Liver (tissue), 9 donors: ENCODE data around the gene DUSP8. TPM values are rescaled to one million over a fixed set of nuclear protein-coding genes. Genes with fewer than 3 reads are reported as not detected.
A peak's percentile ranks its signal among the peaks of the same experiment; 100 is the strongest.

Experiments used
- DNase-seq: peaks from one replicate; pipeline ENCODE4 v3.0.0-alpha.2; 2017; ENCODE audit warnings: low spot score
- H3K27ac ChIP-seq, 2 donors: one replicate each; pipeline ENCODE4 v1.7.0; 2013; ENCODE audit warnings: inconsistent platforms in 2 of 2, low read length in 2 of 2, control low read depth in 1 of 2, low read depth in 1 of 2, mild to moderate bottlenecking in 1 of 2
- H3K27me3 ChIP-seq, 4 donors: one replicate each; pipeline versions ENCODE4 v1.6.1 to v1.7.0; 2013; ENCODE audit warnings: low read length in 3 of 4, inconsistent platforms in 1 of 4, mild to moderate bottlenecking in 1 of 4, moderate library complexity in 1 of 4; ENCODE audit not compliant: control insufficient read depth in 4 of 4, insufficient read depth in 4 of 4
- H3K36me3 ChIP-seq, 4 donors: one replicate each; pipeline versions ENCODE4 v1.6.1 to v1.7.0; 2013; ENCODE audit warnings: low read length in 3 of 4, mild to moderate bottlenecking in 3 of 4, low read depth in 1 of 4, moderate library complexity in 1 of 4; ENCODE audit not compliant: control insufficient read depth in 4 of 4, insufficient read depth in 3 of 4
- H3K4me1 ChIP-seq, 4 donors: one replicate each; pipeline versions ENCODE4 v1.6.1 to v1.7.0; 2013; ENCODE audit warnings: low read length in 3 of 4, mild to moderate bottlenecking in 3 of 4, moderate library complexity in 1 of 4; ENCODE audit not compliant: control insufficient read depth in 4 of 4, insufficient read depth in 4 of 4
- H3K4me3 ChIP-seq, 3 donors: one replicate each; pipeline versions ENCODE4 v1.6.1 to v1.7.0; 2013; ENCODE audit warnings: low read length in 3 of 3, control low read depth in 1 of 3, low read depth in 1 of 3, mild to moderate bottlenecking in 1 of 3
- H3K9ac ChIP-seq, 2 donors: one replicate each; pipeline ENCODE4 v1.7.0; 2013; ENCODE audit warnings: low read length in 2 of 2, mild to moderate bottlenecking in 2 of 2, moderate library complexity in 2 of 2, control low read depth in 1 of 2, low read depth in 1 of 2
- H3K9me3 ChIP-seq, 4 donors: one replicate each; pipeline versions ENCODE4 v1.6.1 to v1.7.0; 2013; ENCODE audit warnings: low read length in 3 of 4; ENCODE audit not compliant: control insufficient read depth in 4 of 4
- EGR1 ChIP-seq, 2 donors: IDR thresholded peaks; 2 replicates each; pipeline ENCODE4 v1.6.1; 2016 to 2018; ENCODE audit warnings: antibody characterized with exemption in 2 of 2, low read depth in 2 of 2
- FOXA1 ChIP-seq: IDR thresholded peaks from 2 replicates; pipeline ENCODE4 v1.6.1; 2016; ENCODE audit warnings: antibody characterized with exemption
- HNF4A ChIP-seq, 2 donors: conservative IDR thresholded peaks; 2 replicates each; pipeline ENCODE4 v1.6.1; 2016; ENCODE audit warnings: antibody characterized with exemption in 2 of 2, mild to moderate bottlenecking in 2 of 2
- HNF4G ChIP-seq: IDR thresholded peaks from 2 replicates; pipeline ENCODE4 v1.6.1; 2016; ENCODE audit warnings: antibody characterized with exemption
- JUND ChIP-seq, 2 donors: IDR thresholded peaks; 2 replicates each; pipeline ENCODE4 v1.6.1; 2016; ENCODE audit warnings: antibody characterized with exemption in 2 of 2
- NR2F2 ChIP-seq: IDR thresholded peaks from 2 replicates; pipeline ENCODE4 v1.6.1; 2016; ENCODE audit warnings: antibody characterized with exemption
- RAD21 ChIP-seq, 2 donors: IDR thresholded peaks; 2 replicates each; pipeline ENCODE4 v1.6.1; 2016; ENCODE audit warnings: antibody characterized with exemption in 2 of 2, mild to moderate bottlenecking in 2 of 2
- RXRA ChIP-seq, 2 donors: IDR thresholded peaks; 2 replicates each; pipeline ENCODE4 v1.6.1; 2017 to 2018; ENCODE audit warnings: antibody characterized with exemption in 2 of 2, mild to moderate bottlenecking in 1 of 2
- SP1 ChIP-seq: IDR thresholded peaks from 2 replicates; pipeline ENCODE4 v1.6.1; 2018; ENCODE audit warnings: antibody characterized with exemption, mild to moderate bottlenecking
- TAF1 ChIP-seq: conservative IDR thresholded peaks from 2 replicates; pipeline ENCODE4 v1.6.1; 2016; ENCODE audit warnings: antibody characterized with exemption, mild to moderate bottlenecking
- YY1 ChIP-seq: IDR thresholded peaks from 2 replicates; pipeline ENCODE4 v1.6.1; 2016; ENCODE audit warnings: antibody characterized with exemption, mild to moderate bottlenecking
- WGBS: extraction: QIAGEN DNeasy Blood & Tissue Kit; methylation state at CpG from one replicate; pipeline ENCODE4 v1.1.7; 2013; 5-methylcytosine and 5-hydroxymethylcytosine counted together
- polyA plus RNA-seq, 2 donors: library from polyadenylated mRNA; stranded (reverse) in 1 of 2; unstranded in 1 of 2; fragments of 200-250 nt in 1 of 2; fragments of >200 nt in 1 of 2; fragmentation: Nextera tagmentation in 1 of 2; extraction: Ambion mirVana in 1 of 2; gene quantifications; one replicate each; pipeline versions ENCODE4 v1.2.1 to v1.2.3, GENCODE V29; 2013 to 2015
- total RNA-seq, 2 donors: library from RNA; depleted of rRNA; stranded (reverse); fragments of >200 nt; gene quantifications; one replicate each; pipeline ENCODE4 v1.2.3, GENCODE V29; 2014
- TF ChIP-seq, protein P1 (sequence below): IDR thresholded peaks from 2 replicates; pipeline ENCODE4 v1.6.1; 2016; ENCODE audit warnings: antibody characterized with exemption
- TF ChIP-seq, protein P2 (sequence below): fragments of 150-350 bp; IDR thresholded peaks from 2 replicates; pipeline ENCODE4 v1.5.1; 2017; ENCODE audit warnings: improper control_type of control experiment, low read depth, low read length; ENCODE audit not compliant: missing input control
- TF ChIP-seq, protein P3 (sequence below): IDR thresholded peaks from 2 replicates; pipeline ENCODE4 v1.6.1; 2016; ENCODE audit warnings: antibody characterized with exemption
- TF ChIP-seq, protein P4 (sequence below): IDR thresholded peaks from 2 replicates; pipeline ENCODE4 v1.6.1; 2016; ENCODE audit warnings: antibody characterized with exemption
- TF ChIP-seq, protein P5 (sequence below): IDR thresholded peaks from 2 replicates; pipeline ENCODE4 v1.6.1; 2016; ENCODE audit warnings: antibody characterized with exemption, mild to moderate bottlenecking
- donor health status: healthy.
- donor health status: healthy.
- donor health status: healthy.
- donor health status: healthy.
- donor health status: healthy.

The DUSP8 gene
- total and polyA plus RNA-seq, 4 donors: 0.06 to 0.33 (median 0.21) TPM

DNA sequence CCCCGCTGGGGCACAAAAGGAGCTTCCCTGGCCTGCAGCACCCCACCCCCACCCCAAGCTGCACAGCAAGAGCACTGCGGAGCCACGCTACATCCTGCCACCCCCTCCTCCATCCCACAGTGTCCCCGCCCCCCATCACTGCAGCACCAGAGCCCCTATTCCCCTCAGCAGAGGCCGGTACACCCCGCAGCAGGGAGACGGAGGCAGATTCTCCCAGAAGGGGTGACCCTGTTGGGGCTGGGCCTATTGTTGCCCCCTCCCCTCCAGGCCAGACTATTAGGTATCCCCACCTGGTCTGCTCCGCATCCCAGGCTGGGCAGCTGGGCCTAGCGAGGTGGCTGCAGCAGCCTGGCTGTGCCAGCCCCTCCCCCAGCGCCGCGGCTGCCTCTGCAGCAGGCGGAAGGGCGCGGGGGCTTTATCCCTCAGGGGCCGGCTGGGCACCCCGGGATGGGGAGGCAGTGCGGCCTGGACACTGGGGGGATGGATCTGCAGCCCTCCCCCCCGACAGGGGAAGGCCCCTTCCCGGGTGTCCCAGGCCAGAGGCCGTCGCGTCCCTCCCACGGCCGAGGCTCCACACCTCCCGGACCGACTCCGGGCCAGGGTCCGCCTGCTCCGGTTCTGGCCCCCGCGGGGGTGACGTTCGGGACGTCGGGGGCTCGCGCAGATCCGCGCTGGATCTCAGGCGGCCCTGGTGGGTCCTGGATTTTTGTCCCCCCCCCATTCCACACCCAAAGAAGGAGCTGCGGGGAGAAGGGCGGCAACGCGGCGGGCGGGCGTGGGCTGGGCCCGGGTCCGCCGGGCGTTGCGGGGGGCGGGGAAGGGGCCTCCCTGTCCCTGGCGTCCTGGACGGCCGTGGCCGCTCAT is 943 bp downstream of the DUSP8 start:
- Histone ChIP-seq H3K27me3 (peaks cover 0 to 5% (median 0%) of the 10 kb centered on the region in 4 donors), H3K4me1 (peaks cover 6 to 18% (median 12%) of the 10 kb centered on the region in 4 donors)
- DNase-seq: no peak

DNA sequence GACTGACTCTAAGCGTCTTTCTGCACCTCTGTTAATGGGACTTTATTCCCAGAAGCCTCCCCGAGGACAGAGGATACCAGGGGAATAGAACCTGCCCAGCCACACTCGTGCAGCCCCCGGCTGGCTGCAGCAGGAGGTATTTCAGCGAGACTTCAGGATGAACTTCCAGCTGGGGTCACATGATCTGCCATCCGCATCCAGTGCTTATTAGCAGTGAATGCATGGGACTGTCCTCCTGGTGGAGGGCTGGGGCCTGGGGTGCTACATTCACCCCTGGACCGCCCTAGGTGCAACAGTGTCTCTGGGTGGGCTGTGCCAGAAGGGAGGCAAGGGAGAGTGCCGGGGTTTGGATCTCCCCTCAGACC is 1.6 kb downstream of the DUSP8 start:
- Histone ChIP-seq H3K4me1 (peaks cover 6 to 18% (median 12%) of the 10 kb centered on the region in 4 donors), H3K27me3 (peaks cover 0 to 5% (median 0%) of the 10 kb centered on the region in 4 donors), H3K4me3 (no peak overlapping the region), H3K36me3 (no peaks in the 10 kb centered on the region), H3K9ac (no peak overlapping the region), H3K27ac (no peak overlapping the region), H3K9me3 (no peaks in the 10 kb centered on the region)
- TF ChIP-seq, protein P1, sequence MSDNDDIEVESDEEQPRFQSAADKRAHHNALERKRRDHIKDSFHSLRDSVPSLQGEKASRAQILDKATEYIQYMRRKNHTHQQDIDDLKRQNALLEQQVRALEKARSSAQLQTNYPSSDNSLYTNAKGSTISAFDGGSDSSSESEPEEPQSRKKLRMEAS: no peak
- TF ChIP-seq JUND (IDR thresholded peaks at IDR 0.05) (no peak), HNF4A (conservative IDR thresholded peaks at IDR 0.05) (no peak), RXRA (IDR thresholded peaks at IDR 0.05) (no peak), EGR1 (IDR thresholded peaks at IDR 0.05; ENCODE audit: low read depth in 2 of 2) (no peak), HNF4G (no peak), TAF1 (no peak), RAD21 (IDR thresholded peaks at IDR 0.05) (no peak), FOXA1 (no peak), NR2F2 (no peak), SP1 (no peak), YY1 (no peak)
- TF ChIP-seq, protein P2, sequence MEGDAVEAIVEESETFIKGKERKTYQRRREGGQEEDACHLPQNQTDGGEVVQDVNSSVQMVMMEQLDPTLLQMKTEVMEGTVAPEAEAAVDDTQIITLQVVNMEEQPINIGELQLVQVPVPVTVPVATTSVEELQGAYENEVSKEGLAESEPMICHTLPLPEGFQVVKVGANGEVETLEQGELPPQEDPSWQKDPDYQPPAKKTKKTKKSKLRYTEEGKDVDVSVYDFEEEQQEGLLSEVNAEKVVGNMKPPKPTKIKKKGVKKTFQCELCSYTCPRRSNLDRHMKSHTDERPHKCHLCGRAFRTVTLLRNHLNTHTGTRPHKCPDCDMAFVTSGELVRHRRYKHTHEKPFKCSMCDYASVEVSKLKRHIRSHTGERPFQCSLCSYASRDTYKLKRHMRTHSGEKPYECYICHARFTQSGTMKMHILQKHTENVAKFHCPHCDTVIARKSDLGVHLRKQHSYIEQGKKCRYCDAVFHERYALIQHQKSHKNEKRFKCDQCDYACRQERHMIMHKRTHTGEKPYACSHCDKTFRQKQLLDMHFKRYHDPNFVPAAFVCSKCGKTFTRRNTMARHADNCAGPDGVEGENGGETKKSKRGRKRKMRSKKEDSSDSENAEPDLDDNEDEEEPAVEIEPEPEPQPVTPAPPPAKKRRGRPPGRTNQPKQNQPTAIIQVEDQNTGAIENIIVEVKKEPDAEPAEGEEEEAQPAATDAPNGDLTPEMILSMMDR: no peak
- TF ChIP-seq, protein P3, sequence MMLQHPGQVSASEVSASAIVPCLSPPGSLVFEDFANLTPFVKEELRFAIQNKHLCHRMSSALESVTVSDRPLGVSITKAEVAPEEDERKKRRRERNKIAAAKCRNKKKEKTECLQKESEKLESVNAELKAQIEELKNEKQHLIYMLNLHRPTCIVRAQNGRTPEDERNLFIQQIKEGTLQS: no peak
- TF ChIP-seq, protein P4, sequence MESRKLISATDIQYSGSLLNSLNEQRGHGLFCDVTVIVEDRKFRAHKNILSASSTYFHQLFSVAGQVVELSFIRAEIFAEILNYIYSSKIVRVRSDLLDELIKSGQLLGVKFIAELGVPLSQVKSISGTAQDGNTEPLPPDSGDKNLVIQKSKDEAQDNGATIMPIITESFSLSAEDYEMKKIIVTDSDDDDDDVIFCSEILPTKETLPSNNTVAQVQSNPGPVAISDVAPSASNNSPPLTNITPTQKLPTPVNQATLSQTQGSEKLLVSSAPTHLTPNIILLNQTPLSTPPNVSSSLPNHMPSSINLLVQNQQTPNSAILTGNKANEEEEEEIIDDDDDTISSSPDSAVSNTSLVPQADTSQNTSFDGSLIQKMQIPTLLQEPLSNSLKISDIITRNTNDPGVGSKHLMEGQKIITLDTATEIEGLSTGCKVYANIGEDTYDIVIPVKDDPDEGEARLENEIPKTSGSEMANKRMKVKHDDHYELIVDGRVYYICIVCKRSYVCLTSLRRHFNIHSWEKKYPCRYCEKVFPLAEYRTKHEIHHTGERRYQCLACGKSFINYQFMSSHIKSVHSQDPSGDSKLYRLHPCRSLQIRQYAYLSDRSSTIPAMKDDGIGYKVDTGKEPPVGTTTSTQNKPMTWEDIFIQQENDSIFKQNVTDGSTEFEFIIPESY: no peak
- no peak for DNase-seq
- WGBS: 87% methylated on average over 8 of the region's 8 CpGs

More for the DNA sequence above, 943 bp downstream of the DUSP8 start:
- H3K36me3 ChIP-seq: no peaks in the 10 kb centered on the region
- 16% methylated on average over 58 of the region's 58 CpGs for WGBS
- H3K9ac ChIP-seq: no peak overlapping the region
- no peak overlapping the region for H3K27ac ChIP-seq
- no peaks in the 10 kb centered on the region for H3K9me3 ChIP-seq
- H3K4me3 ChIP-seq: peak overlapping the region in 2 of 3 donors; percentile 27 to 63
- TF ChIP-seq RAD21 (IDR thresholded peaks at IDR 0.05) (no peak), NR2F2 (no peak), HNF4A (conservative IDR thresholded peaks at IDR 0.05) (no peak)
- TF ChIP-seq, protein P5, sequence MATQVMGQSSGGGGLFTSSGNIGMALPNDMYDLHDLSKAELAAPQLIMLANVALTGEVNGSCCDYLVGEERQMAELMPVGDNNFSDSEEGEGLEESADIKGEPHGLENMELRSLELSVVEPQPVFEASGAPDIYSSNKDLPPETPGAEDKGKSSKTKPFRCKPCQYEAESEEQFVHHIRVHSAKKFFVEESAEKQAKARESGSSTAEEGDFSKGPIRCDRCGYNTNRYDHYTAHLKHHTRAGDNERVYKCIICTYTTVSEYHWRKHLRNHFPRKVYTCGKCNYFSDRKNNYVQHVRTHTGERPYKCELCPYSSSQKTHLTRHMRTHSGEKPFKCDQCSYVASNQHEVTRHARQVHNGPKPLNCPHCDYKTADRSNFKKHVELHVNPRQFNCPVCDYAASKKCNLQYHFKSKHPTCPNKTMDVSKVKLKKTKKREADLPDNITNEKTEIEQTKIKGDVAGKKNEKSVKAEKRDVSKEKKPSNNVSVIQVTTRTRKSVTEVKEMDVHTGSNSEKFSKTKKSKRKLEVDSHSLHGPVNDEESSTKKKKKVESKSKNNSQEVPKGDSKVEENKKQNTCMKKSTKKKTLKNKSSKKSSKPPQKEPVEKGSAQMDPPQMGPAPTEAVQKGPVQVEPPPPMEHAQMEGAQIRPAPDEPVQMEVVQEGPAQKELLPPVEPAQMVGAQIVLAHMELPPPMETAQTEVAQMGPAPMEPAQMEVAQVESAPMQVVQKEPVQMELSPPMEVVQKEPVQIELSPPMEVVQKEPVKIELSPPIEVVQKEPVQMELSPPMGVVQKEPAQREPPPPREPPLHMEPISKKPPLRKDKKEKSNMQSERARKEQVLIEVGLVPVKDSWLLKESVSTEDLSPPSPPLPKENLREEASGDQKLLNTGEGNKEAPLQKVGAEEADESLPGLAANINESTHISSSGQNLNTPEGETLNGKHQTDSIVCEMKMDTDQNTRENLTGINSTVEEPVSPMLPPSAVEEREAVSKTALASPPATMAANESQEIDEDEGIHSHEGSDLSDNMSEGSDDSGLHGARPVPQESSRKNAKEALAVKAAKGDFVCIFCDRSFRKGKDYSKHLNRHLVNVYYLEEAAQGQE: no peak
- TF ChIP-seq, protein P1: no peak
- TF ChIP-seq, protein P3: no peak
- TF ChIP-seq, protein P4: no peak
